Measurements from ENCODE around the gene KCNJ12.

The KCNJ12 gene

DNA sequence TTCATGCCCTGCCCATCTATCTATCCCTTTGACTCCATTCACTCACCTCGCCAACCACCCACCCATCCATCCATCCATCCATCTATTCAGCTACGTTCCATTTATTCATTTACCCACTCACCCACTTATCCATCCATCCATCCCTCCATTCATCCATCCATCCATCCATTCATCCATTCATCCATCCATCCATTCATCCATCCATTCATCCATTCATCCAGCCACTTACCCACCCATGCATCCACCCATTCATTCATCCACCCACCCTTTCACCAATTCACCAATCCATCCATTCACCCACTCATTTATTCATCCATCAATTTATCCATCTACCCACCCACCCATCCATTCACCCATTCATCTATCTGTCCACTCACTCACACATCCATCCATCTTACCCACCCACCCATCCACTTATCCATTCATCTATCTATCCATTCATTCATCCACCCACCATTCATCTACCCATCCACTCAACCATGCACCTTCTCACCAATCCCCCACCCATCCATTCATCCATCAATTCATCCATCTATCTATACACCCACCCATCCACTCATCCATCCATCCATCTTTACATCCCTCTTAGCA lies 19.5 kb upstream of the KCNJ12 start:
- Histone ChIP-seq H3K27me3 (replicated peaks; ENCODE audit: control insufficient read depth, insufficient read depth, low read length, poor library complexity, severe bottlenecking) (no peaks in the 10 kb centered on the region), H3K4me1 (ENCODE audit: control insufficient read depth, insufficient read depth, low read length, poor library complexity, severe bottlenecking) (no peaks in the 10 kb centered on the region), H3K27ac (ENCODE audit: insufficient read depth, low read length, poor library complexity, severe bottlenecking) (no peak overlapping the region), H3K36me3 (ENCODE audit: control insufficient read depth, insufficient read depth, low read length) (no peaks in the 10 kb centered on the region), H3K4me3 (ENCODE audit: insufficient read depth, low read depth, low read length, poor library complexity, severe bottlenecking) (no peak overlapping the region), H3K9me3 (ENCODE audit: control insufficient read depth, low read length) (no peaks in the 10 kb centered on the region)
- DNase-seq = no peak

DNA sequence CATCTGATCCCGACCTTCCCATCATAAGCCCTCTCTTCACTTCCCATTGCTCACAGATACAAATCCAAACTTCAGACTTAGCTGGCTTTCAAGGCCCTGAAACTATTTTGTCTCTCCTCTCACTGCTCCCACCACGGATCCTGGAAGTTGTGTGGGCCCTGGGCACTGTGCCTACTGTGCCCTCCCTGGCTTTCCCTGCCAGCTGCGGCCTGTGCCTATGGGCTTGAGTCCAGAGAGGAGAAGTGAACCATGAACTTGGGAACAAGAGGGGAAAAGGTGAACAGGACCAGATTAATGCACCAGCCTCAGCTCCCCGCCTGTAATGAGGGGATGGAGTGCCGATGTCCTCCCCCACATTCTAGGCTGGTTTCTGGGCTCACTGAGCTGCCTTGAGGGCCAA lies 18.9 kb upstream of the KCNJ12 start:
- no peaks in the 10 kb centered on the region for H3K27me3 ChIP-seq (replicated peaks; ENCODE audit: control insufficient read depth, insufficient read depth, low read length, poor library complexity, severe bottlenecking)
- no peak for DNase-seq

DNA sequence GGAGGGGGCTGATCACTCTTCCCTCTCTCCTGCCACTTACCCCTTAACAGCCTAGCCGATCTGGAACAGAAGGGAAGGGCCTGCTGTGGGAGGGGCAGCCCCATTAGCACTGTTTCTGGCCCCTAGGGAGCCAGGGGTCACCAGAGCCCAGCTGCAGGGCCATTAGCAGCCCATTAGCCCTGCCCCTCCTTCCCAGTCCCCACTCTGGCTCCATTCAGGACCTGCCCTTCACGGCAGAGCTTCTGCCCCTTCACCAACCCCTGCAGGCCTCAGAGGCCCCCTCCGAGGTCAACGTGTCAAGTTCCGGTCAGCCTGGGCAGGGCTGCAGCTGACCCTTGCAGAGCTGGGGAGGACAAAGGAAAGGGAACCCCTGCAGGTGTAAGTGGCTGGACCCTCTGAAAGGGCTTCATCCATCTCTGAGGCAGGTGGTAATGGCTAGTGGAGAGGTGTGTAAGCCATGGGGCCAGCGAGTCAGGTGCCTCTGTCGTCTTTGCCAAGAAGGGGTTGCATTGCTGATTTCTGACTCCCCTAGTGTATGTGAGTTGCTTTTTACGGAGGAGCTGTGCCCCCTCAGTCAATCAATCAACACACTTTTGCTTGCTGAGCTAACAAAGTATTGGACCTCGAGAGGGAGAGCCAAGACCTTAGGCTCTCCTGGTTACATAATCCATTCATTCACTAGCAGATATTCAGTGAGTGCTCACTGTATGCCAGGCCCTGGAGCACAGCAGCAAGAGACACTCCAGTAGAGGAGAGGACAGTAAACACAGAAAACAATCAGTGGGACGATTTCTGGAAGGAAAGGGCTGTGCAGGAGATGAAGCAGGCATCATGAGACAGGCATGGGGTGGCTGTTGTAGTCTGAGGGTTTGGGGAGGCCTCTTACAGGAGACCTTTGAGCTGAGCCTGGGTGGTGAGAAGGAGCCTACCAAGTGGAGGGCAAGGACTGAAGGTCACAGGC lies 18.2 kb upstream of the KCNJ12 start:
- no peak for DNase-seq
- H3K4me1 ChIP-seq (ENCODE audit: control insufficient read depth, insufficient read depth, low read length, poor library complexity, severe bottlenecking) = no peaks in the 10 kb centered on the region
- no peaks in the 10 kb centered on the region for H3K36me3 ChIP-seq (ENCODE audit: control insufficient read depth, insufficient read depth, low read length)
- H3K4me3 ChIP-seq (ENCODE audit: insufficient read depth, low read depth, low read length, poor library complexity, severe bottlenecking) = no peak overlapping the region
- H3K9me3 ChIP-seq (ENCODE audit: control insufficient read depth, low read length) = no peaks in the 10 kb centered on the region
- H3K27me3 ChIP-seq (replicated peaks; ENCODE audit: control insufficient read depth, insufficient read depth, low read length, poor library complexity, severe bottlenecking) = no peaks in the 10 kb centered on the region
- no peak overlapping the region for H3K27ac ChIP-seq (ENCODE audit: insufficient read depth, low read length, poor library complexity, severe bottlenecking)

More for the DNA sequence above, 18.9 kb upstream of the KCNJ12 start:
- H3K27ac ChIP-seq (ENCODE audit: insufficient read depth, low read length, poor library complexity, severe bottlenecking) = no peak overlapping the region
- H3K4me3 ChIP-seq (ENCODE audit: insufficient read depth, low read depth, low read length, poor library complexity, severe bottlenecking) = no peak overlapping the region
- H3K9me3 ChIP-seq (ENCODE audit: control insufficient read depth, low read length) = no peaks in the 10 kb centered on the region
- no peaks in the 10 kb centered on the region for H3K4me1 ChIP-seq (ENCODE audit: control insufficient read depth, insufficient read depth, low read length, poor library complexity, severe bottlenecking)
- no peaks in the 10 kb centered on the region for H3K36me3 ChIP-seq (ENCODE audit: control insufficient read depth, insufficient read depth, low read length)

DNA sequence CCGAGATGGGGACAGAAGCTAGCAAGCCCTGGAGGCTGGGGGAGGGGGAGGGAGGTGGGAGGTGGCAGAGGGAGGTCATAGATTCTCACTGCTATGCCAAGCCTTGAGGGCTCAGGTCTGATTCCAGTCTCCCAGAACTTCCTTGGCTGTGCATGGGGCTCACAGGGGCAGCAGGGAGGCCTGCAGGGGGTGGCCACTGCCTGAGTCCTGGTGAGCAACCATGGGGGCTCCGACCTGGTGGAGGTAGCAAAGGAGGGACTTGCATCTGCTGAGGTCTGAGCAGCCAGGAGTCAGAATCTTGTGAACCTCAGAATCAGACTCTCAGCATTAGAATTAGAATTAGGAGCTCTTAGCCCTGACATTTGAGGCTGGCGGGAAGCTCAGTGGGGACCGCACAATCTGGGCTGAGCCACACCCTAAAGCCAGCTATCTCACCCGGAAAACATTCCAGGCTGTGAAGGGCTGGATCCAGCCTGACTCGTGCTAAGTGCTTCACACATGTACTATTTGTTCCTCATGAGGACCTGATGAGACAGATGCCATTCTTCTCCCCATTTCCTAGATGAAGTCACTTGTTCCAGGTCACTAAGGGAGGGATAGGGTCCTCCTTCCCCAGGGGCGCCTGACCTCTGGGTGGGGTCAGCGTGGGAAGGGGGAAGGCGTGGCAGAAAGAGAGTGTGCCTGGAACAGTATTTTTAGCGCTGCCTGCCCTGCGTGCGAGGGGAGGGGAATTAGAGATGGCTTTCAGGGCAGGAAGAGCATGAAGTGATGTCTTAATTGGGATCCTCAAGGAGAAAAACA lies 17.3 kb upstream of the KCNJ12 start:
- Histone ChIP-seq H3K4me1 (ENCODE audit: control insufficient read depth, insufficient read depth, low read length, poor library complexity, severe bottlenecking) (no peaks in the 10 kb centered on the region), H3K36me3 (ENCODE audit: control insufficient read depth, insufficient read depth, low read length) (no peaks in the 10 kb centered on the region), H3K27ac (ENCODE audit: insufficient read depth, low read length, poor library complexity, severe bottlenecking) (no peak overlapping the region), H3K4me3 (ENCODE audit: insufficient read depth, low read depth, low read length, poor library complexity, severe bottlenecking) (no peak overlapping the region), H3K27me3 (replicated peaks; ENCODE audit: control insufficient read depth, insufficient read depth, low read length, poor library complexity, severe bottlenecking) (no peaks in the 10 kb centered on the region), H3K9me3 (ENCODE audit: control insufficient read depth, low read length) (no peaks in the 10 kb centered on the region)
- DNase-seq = no peak

DNA sequence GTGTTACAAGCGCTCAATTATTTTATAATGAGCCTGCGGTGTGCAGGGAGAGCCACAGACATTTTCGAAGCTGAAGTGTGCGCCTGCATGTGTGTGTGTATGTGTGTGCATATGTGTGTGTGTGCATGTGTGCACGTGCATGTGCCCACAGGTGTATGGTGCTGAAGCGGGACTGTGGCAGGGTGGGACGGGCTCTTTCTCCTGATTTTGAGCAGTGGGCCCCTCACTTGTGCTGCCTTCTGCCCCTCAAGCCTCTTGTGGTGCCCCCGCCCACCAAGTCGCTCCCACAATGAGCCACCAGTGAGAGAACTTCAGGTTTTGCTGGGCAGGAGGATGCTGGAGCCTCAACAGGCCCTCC lies 16.7 kb upstream of the KCNJ12 start:
- H3K9me3 ChIP-seq (ENCODE audit: control insufficient read depth, low read length) = no peaks in the 10 kb centered on the region
- no peak for DNase-seq
- H3K4me1 ChIP-seq (ENCODE audit: control insufficient read depth, insufficient read depth, low read length, poor library complexity, severe bottlenecking) = no peaks in the 10 kb centered on the region
- no peak overlapping the region for H3K27ac ChIP-seq (ENCODE audit: insufficient read depth, low read length, poor library complexity, severe bottlenecking)
- no peak overlapping the region for H3K4me3 ChIP-seq (ENCODE audit: insufficient read depth, low read depth, low read length, poor library complexity, severe bottlenecking)
- no peaks in the 10 kb centered on the region for H3K27me3 ChIP-seq (replicated peaks; ENCODE audit: control insufficient read depth, insufficient read depth, low read length, poor library complexity, severe bottlenecking)
- no peaks in the 10 kb centered on the region for H3K36me3 ChIP-seq (ENCODE audit: control insufficient read depth, insufficient read depth, low read length)

DNA sequence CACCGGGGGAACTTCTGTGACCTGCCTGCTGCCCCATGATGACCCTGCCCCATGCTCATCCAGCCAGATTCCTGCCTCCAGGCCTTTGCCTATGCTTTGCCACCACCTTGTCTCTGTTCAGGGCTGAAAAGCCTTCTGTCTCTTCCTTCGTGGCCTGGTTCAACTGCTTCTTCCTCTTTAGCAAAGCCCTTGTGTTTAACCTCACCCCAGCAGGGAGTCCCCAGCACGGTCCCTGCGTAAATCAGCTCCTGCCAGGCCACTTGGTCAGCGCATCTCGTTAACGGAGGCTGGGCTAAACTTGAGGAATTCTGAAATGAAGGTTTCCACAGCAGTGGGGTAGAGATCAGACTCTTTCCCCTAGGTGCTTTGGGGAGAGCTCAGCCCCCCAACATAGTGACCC lies 16.1 kb upstream of the KCNJ12 start:
- H3K36me3 ChIP-seq (ENCODE audit: control insufficient read depth, insufficient read depth, low read length) = no peaks in the 10 kb centered on the region
- H3K4me1 ChIP-seq (ENCODE audit: control insufficient read depth, insufficient read depth, low read length, poor library complexity, severe bottlenecking) = no peaks in the 10 kb centered on the region
- no peak overlapping the region for H3K27ac ChIP-seq (ENCODE audit: insufficient read depth, low read length, poor library complexity, severe bottlenecking)
- H3K27me3 ChIP-seq (replicated peaks; ENCODE audit: control insufficient read depth, insufficient read depth, low read length, poor library complexity, severe bottlenecking) = no peaks in the 10 kb centered on the region
- DNase-seq = no peak
- H3K4me3 ChIP-seq (ENCODE audit: insufficient read depth, low read depth, low read length, poor library complexity, severe bottlenecking) = no peak overlapping the region
- H3K9me3 ChIP-seq (ENCODE audit: control insufficient read depth, low read length) = no peaks in the 10 kb centered on the region

DNA sequence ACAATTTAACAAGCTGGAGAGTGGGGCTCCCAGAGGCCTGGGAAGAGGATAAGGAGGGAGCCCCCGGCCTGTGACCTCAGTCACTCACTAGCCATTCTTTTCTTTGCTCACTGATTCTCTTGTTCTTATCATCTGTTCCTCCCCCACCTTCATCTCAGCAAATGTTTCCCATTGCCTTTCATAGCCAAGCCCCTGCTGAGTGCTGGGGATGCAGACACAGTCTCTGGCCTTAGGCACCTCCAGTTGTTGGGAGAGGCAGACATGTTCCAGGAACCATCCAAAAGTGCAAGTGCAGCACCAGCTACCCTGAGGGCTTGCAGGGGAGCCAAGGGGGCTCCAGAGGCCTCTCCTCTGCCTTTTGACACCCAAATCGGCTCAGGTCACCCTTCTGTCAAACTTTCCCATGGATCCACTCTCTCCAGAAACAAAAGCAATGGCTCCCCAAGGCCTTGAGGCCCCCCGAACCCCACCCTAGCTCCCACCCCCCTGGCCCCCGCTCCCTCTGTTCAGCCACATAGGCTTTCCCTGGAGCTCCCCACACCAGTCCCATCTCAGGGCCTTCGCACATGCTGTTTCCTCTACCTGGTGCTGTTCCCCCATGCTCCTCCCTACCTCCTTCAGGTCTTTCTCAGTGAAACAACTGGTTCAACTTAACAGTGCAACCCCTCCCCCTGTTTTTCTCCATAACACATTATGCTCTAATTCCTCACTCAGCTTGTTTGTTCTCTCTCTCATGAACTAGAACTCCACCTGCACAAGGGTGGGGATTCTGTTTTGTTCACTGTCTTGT lies 14.9 kb upstream of the KCNJ12 start:
- Histone ChIP-seq H3K4me3 (ENCODE audit: insufficient read depth, low read depth, low read length, poor library complexity, severe bottlenecking) (no peak overlapping the region), H3K27ac (ENCODE audit: insufficient read depth, low read length, poor library complexity, severe bottlenecking) (no peak overlapping the region), H3K36me3 (ENCODE audit: control insufficient read depth, insufficient read depth, low read length) (no peaks in the 10 kb centered on the region), H3K4me1 (ENCODE audit: control insufficient read depth, insufficient read depth, low read length, poor library complexity, severe bottlenecking) (no peaks in the 10 kb centered on the region), H3K27me3 (replicated peaks; ENCODE audit: control insufficient read depth, insufficient read depth, low read length, poor library complexity, severe bottlenecking) (no peaks in the 10 kb centered on the region), H3K9me3 (ENCODE audit: control insufficient read depth, low read length) (no peaks in the 10 kb centered on the region)
- DNase-seq = no peak

DNA sequence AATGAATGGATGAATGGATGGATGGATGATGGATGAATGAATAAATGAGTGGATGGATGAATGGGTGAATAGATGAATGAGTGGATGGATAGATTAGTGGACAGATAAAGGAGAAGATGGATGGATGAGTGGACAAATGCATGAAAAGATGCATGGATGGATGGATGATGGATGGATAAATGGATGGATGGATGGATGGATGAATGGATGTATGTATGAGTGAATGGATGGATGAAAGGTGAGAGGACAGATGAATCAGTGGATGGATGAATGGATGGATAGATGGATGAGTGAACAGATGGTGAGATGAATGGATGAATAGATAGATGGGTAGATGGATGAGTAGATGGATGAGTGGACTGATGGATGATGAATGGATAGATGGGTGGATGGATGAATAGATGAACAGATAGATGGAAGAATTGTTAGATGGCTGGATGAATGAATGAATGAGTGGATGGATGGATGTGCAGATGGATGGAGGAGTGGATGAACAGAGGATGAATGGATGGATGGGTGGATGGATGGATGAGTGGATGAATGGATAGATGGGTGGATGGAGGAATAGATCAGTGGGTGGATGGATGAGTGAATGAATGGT lies 13.7 kb upstream of the KCNJ12 start:
- Histone ChIP-seq H3K36me3 (ENCODE audit: control insufficient read depth, insufficient read depth, low read length) (no peaks in the 10 kb centered on the region), H3K9me3 (ENCODE audit: control insufficient read depth, low read length) (no peaks in the 10 kb centered on the region), H3K4me3 (ENCODE audit: insufficient read depth, low read depth, low read length, poor library complexity, severe bottlenecking) (no peak overlapping the region), H3K27me3 (replicated peaks; ENCODE audit: control insufficient read depth, insufficient read depth, low read length, poor library complexity, severe bottlenecking) (no peaks in the 10 kb centered on the region), H3K27ac (ENCODE audit: insufficient read depth, low read length, poor library complexity, severe bottlenecking) (no peak overlapping the region), H3K4me1 (ENCODE audit: control insufficient read depth, insufficient read depth, low read length, poor library complexity, severe bottlenecking) (no peaks in the 10 kb centered on the region)
- no peak for DNase-seq

Data from effector memory CD4-positive, alpha-beta T cell (primary cell).